ENCODE measurements around the gene TCAF2. TPM values are rescaled to one million over a fixed set of nuclear protein-coding genes. Genes with fewer than 3 reads are reported as not detected.
"Not testable (repeated sequence)": the region's sequence is repeated elsewhere in the genome, so short reads cannot be mapped to it uniquely, and the experiment has no call there.

The TCAF2 gene
- total RNA-seq, 2 donors from 2014 or later: 36.5 to 44.7 TPM

DNA sequence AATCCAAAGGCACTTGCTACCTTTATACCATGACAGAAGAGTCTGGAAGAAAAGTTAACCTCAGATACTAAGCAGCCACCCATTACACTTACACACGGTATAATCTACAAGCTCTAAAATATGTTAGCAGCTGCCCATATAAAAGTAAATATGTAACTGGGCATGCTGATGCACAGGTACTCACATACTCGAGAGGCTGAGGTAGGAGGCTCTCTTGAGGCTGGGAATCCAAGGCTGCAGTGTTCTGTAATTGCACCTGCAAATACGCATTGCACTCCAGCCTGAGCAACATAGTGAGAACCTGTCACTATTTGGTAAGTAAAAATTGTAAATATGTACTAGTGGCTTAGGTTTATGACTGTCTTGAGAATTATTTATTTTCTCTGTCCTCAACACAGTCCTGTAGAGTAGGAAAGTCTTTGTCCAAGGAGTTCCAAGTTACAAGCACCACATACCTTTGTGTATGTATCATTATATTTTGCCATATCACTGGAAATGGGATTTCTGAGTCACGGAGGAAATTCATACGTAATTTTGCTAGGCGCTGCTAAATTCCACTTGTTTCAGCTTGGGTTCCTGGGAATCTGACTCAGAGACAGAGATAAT lies 12.3 kb downstream of the TCAF2 start:
- ATAC-seq (replicated peaks in 1 of 2): not testable (repeated sequence)

DNA sequence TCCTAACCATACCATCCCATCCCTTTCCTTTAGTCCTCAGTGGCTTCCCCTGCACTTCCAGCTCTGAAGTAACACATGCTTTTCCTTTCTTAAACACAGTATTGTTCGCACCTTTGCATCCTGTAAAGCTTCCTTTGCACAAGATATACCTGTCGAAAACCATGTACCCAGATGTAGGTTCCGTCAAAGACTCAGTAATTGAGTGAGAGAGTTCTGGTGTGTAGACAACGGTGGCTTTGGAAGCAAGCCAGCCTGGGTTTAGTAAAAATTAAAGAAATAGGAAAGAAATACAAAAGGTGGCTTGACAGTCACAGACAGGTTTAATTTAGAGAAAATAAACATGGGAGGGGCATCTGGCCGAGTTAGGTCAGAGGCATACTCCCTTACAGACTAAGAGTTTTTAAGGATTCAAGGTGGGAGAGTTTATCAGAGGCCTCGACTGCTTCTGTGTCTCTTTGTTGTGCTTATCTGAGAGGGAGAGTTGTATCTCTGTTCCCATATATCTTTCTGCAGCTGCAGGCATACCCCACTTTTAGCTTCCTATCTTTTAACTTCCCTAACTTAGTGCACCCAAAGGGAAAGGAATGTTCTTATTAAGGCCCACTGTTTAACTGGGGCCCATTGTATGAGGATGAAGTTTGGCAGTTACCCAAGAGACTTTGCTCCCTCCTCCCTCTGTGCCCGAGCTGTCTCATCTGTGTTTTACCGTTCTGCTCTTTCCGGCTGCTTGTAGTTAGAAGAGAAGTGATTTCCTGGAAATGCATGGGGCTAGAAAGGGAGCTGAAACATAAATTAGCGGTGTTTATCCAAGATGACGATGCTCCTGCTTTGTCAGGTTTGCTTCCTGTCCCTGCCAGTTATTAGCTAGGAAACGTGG lies 14.8 kb downstream of the TCAF2 start:
- not testable (repeated sequence) for H3K4me3 Mint-ChIP-seq; H3K27me3 Mint-ChIP-seq (ENCODE audit: low read depth); H3K9me3 Mint-ChIP-seq; DNase-seq; H3K36me3 Mint-ChIP-seq (ENCODE audit: insufficient read depth in 2 of 2); H3K4me1 Mint-ChIP-seq (ENCODE audit: low read depth); H3K27ac Mint-ChIP-seq
- ATAC-seq (replicated peaks in 1 of 2): peak; percentile 80 to 82

More for the DNA sequence above, 12.3 kb downstream of the TCAF2 start:
- H3K27me3 Mint-ChIP-seq (ENCODE audit: low read depth); H3K4me3 Mint-ChIP-seq; H3K9me3 Mint-ChIP-seq; H3K4me1 Mint-ChIP-seq (ENCODE audit: low read depth); H3K27ac Mint-ChIP-seq; DNase-seq; H3K36me3 Mint-ChIP-seq (ENCODE audit: insufficient read depth in 2 of 2): not testable (repeated sequence)

DNA sequence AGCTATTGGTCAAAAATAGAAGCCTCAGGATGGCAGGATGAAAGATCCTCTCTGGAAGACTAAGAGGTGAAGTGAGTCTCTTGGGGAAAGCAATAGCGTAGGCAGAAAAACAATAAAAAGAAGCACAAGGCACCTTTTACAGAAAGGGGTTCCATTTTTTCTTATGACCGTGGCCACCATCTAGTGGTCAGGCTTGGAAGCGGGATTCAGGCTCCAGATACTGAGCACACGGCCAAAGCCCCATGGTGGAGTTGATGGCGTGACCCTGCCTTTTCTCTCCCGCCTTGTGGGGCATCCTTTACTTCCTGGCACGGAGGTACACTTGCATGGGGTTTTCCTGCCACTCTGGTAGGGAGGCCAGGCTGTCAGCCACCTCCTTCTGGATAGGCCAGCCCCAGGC lies 18.6 kb downstream of the TCAF2 start:
- not testable (repeated sequence) for H3K36me3 Mint-ChIP-seq (ENCODE audit: insufficient read depth in 2 of 2); H3K9me3 Mint-ChIP-seq; H3K27ac Mint-ChIP-seq; H3K27me3 Mint-ChIP-seq (ENCODE audit: low read depth); DNase-seq; H3K4me3 Mint-ChIP-seq; ATAC-seq (replicated peaks in 1 of 2); H3K4me1 Mint-ChIP-seq (ENCODE audit: low read depth)

DNA sequence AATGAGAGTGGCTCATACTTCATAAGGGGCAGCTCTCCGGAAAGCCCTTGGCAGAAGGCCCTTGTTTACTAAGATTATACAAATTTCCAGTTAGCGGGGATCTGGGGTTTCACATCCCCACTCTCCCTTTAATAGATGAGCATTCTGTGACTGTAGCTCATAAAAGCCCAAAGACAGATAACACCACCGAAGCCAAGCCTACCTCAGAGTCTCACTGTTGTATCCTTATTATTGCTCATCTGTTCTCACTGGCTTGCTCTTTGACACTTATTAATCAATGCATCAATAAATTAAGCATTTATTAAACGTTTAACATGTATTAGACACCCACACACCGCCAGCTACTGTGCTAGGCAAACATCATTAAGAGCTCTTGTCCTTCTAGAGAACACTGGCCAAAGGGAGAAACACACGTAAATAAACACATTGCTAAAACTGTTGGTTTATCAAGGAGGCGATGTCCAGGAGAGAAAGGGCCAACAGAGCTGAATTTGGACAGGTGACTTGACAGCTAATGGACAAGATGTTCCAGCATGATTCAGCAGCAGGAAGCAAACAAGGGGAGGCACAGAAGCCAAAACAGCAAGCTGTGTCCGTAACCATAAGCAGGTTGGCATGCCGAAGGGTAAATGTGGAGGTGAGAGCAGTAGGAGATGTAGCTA lies 19.9 kb downstream of the TCAF2 start:
- H3K4me1 Mint-ChIP-seq (ENCODE audit: low read depth); DNase-seq; H3K4me3 Mint-ChIP-seq; H3K36me3 Mint-ChIP-seq (ENCODE audit: insufficient read depth in 2 of 2); H3K27me3 Mint-ChIP-seq (ENCODE audit: low read depth); H3K9me3 Mint-ChIP-seq; ATAC-seq (replicated peaks in 1 of 2); H3K27ac Mint-ChIP-seq: not testable (repeated sequence)

DNA sequence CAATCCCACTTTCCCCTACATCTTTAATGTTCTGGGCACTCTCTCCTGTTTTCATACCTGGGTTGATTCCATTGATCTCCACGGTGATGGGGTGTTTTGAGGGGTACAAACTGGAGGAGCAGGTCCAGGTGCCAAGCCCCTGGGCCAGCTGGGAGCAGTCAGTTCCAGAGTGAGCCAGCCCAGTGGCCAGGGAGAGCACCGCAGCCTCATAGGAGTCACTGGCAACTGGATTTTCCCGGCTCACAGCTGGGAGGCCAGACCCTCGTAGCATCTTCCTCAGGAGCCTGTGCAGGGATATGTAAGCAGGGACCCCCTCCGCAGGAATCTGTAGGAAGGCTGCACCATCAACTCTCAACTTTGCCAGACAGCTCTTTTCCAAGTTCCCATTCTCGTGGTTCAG lies 25.8 kb downstream of the TCAF2 start:
- H3K4me1 Mint-ChIP-seq (ENCODE audit: low read depth); H3K4me3 Mint-ChIP-seq; H3K27me3 Mint-ChIP-seq (ENCODE audit: low read depth); H3K27ac Mint-ChIP-seq; DNase-seq; H3K9me3 Mint-ChIP-seq; ATAC-seq (replicated peaks in 1 of 2); H3K36me3 Mint-ChIP-seq (ENCODE audit: insufficient read depth in 2 of 2): not testable (repeated sequence)

DNA sequence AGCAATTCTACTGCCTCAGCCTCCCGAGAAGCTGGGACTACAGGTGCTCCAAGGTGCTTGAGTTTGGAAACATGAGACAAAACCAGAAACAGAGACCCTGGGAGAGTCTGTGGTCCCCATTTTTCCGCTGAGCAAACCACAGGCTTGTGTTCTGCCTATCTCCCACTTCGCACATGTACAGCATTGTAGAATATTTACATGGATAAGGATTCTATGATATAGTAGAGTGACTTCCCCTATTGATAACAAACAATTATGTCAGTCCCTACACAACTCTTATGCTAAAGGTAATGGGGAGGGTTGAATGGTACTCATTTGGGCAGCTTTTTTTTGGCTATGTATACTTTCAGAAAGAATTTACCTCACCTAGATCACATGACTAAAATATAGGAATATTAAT lies 29.1 kb downstream of the TCAF2 start:
- ATAC-seq (replicated peaks in 1 of 2); H3K27me3 Mint-ChIP-seq (ENCODE audit: low read depth); H3K27ac Mint-ChIP-seq; DNase-seq; H3K36me3 Mint-ChIP-seq (ENCODE audit: insufficient read depth in 2 of 2); H3K4me3 Mint-ChIP-seq; H3K4me1 Mint-ChIP-seq (ENCODE audit: low read depth); H3K9me3 Mint-ChIP-seq: not testable (repeated sequence)

DNA sequence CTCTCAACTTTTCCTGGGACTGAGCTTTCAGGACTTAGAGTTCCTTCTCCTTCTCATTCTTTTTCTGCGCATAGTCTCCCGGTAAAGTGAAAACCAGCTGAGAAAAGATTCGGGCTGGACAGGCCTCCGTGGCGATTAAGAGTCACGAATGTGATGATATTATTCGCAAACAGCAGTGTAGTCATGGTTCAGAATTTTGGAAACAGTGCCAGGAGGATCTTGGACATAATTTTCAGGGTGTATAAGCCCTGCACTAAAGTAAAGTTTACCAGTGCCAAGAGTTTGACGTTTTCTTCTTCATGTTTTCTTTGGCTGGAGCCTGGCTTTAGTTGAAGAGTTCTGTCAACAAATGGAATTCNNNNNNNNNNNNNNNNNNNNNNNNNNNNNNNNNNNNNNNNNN lies 29.7 kb downstream of the TCAF2 start:
- not testable (repeated sequence) for H3K4me3 Mint-ChIP-seq; H3K4me1 Mint-ChIP-seq (ENCODE audit: low read depth); DNase-seq; H3K27me3 Mint-ChIP-seq (ENCODE audit: low read depth); H3K27ac Mint-ChIP-seq; H3K9me3 Mint-ChIP-seq; H3K36me3 Mint-ChIP-seq (ENCODE audit: insufficient read depth in 2 of 2); ATAC-seq (replicated peaks in 1 of 2)

Other genes with a start within 250 kb of the TCAF2 start
- 100 to 1,000 TPM; 121 to 129 TPM for gene ZYX, start 239.6 kb upstream of the TCAF2 start, total RNA-seq
- 1 to 10 TPM; 2.2 to 4.2 TPM for gene EPHA1, start 212.1 kb upstream of the TCAF2 start, total RNA-seq
- gene TAS2R60, start 177.5 kb upstream of the TCAF2 start, total RNA-seq: not detected
- gene TAS2R41, start 143.1 kb upstream of the TCAF2 start, total RNA-seq: not detected
- gene CTAGE15, start 49.2 kb upstream of the TCAF2 start, total RNA-seq: under 1 TPM in 1 of 2 donors, not detected in 1; 0.58 TPM
- 1 to 10 TPM in 1 of 2 donors, under 1 TPM in 1; 0.79 to 2.8 TPM for gene CTAGE6, start 136.7 kb downstream of the TCAF2 start, total RNA-seq

All from activated T-cell treated with anti-CD3 and anti-CD28 coated beads, Interleukin-2, amount 50 U/mL, for 72 hours (primary cell).